ENCODE results near the gene HEBP2.
"Not testable (repeated sequence)": the region's sequence is repeated elsewhere in the genome, so short reads cannot be mapped to it uniquely, and the experiment has no call there.

Gene HEBP2

GRCh38 chr6:138403801-138404665 is at the start of gene HEBP2:
TSS of gene HEBP2 (plus strand) at chr6:138404223. CDS start at chr6:138404496, 273 bp downstream.
- DNase-seq, result peak; percentile 90

DNA sequence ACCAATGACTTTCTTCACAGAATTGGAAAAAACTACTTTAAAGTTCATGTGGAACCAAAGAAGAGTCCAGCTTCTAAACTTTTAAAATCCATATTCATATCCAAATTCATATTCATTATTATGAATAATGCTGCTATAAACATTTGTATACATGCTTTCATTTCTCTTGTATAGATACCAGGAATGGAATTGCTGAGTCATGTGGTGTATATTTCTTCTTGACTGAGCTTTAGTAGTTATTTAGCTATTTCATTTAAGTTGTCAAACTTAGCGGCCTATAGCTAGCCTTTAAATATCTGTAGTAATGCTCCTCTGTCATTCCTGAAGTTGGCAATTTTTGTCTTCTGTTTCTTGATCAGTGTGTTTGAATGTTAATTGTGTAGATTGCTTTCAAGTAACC is 46.1 kb upstream of the HEBP2 start:
- DNase-seq, result no peak

DNA sequence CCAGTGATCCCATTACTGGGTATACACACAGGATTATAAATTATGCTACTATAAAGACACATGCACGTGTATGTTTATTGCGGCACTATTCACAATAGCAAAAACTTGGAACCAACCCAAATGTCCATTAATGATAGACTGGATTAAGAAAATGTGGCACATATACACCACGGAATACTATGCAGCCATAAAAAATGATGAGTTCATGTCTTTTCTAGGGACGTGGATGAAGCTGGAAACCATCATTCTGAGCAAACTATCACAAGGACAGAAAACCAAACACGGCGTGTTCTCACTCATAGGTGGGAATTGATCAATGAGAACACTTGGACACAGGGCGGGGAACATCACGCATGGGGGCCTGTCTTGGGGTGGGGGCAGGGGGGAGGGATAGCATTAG is 35.3 kb upstream of the HEBP2 start:
- not testable (repeated sequence) for DNase-seq

- no peak for DNase-seq
These were observed 33.2 kb upstream of the HEBP2 start for GRCh38 chr6:138370631-138371451.

DNA sequence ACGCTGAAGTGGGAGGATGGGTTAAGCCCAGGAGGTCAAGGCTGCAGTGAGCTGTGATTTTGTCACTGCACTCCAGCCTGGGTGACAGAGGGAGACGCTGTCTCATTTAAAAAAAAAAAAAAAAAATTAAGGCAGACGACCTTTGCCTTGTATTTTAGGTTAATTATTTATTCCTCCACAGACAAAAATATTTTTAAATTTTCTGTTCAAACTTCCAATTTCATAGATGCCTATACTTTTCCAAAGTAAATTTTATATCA is 32.6 kb upstream of the HEBP2 start:
- no peak for DNase-seq

DNA sequence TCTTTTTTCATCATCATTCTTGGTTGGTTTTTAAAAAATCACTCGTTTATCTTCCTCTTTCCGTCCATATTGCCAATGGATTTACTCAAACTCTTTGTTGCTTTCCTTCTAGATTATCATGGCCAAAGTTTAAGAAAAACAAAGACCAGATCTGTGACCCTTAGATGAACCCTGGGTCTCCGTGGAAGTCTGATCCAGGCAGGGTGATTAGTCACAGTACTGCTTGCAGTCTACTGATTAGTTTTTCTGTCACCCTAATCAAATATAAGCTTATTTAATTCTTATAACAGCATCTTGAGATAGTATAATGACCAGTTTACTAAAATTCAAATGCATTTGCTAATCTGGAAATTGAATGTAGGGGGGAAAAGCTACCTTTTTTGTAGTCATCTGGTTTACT is 32.3 kb upstream of the HEBP2 start:
- DNase-seq, result no peak

- no peak for DNase-seq
These were observed 31.1 kb upstream of the HEBP2 start for GRCh38 chr6:138372711-138373463.

- no peak for DNase-seq
These were observed 29.8 kb upstream of the HEBP2 start for GRCh38 chr6:138374230-138374629.

- DNase-seq, result no peak
These were observed 29.2 kb upstream of the HEBP2 start for GRCh38 chr6:138374815-138375214.

GRCh38 chr6:138377042-138377441 is 27.0 kb upstream of the HEBP2 start:
- no peak for DNase-seq

DNA sequence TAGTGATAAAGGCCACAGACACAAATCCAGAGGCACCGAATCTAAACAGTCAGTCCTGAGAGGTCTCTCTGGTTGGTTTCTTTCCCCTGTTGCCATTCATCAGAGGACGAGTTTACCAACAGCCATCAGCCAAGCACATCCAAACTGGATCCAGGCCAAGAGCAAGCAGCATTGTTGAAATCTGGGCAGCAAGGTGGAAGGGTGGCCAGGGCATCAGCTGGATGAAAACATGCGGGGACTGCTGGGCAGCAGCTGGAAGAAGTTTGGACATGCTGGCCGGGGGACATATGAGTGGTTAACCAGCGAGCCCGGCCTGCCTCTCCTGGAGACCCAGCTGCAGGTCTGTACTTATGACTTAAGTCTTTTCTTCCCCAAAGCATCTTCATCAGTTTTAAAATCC is 26.2 kb upstream of the HEBP2 start, which contains the start of gene SMIM28:
Gene SMIM28 (plus strand): TSS at position 62 of the 400 bp plus-strand sequence. CDS start 168 bp downstream, at position 230.
- DNase-seq, result no peak

DNA sequence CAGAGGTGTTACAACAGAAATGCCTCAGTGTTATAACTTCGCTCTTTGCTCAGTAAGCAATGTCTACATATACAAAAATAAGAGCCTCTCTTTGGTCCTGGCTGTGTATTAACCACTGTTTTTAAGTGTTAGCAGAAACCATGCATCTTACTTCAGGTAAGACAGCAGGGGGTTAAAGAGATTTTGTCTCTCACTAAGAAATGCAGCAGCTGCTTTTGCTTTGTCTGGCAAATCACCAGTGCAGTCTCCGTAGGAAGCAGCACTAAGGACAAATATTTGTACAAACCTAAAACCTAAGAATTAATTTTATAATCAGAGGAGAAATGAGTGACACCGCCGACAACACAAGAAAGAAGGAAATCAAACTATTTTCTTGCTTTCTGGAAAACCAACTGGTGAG is 25.6 kb upstream of the HEBP2 start:
- no peak for DNase-seq

GRCh38 chr6:138382498-138383265 is 21.3 kb upstream of the HEBP2 start:
- DNase-seq, result no peak

DNA sequence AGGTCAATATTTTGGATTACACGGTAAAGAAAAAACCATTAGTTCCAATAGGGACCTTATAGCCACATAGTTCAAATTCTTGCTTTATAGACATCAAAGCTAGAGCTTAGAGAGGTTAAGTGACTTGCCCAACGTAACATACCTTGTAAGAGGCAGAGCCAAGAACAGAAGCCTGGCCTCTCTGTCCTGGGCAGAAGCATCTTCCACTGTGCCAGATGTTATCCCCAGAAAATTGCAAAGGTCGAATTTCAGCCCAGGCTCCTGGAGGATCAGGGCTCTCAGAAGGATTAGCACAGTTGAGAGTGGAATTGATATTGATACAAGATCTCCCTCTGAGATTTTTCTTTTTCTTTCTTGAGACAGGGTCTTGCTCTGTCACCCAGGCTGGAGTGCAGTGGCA is 20.2 kb upstream of the HEBP2 start:
- no peak for DNase-seq

- DNase-seq, result no peak
These were observed 17.1 kb upstream of the HEBP2 start for GRCh38 chr6:138386897-138387296.

DNA sequence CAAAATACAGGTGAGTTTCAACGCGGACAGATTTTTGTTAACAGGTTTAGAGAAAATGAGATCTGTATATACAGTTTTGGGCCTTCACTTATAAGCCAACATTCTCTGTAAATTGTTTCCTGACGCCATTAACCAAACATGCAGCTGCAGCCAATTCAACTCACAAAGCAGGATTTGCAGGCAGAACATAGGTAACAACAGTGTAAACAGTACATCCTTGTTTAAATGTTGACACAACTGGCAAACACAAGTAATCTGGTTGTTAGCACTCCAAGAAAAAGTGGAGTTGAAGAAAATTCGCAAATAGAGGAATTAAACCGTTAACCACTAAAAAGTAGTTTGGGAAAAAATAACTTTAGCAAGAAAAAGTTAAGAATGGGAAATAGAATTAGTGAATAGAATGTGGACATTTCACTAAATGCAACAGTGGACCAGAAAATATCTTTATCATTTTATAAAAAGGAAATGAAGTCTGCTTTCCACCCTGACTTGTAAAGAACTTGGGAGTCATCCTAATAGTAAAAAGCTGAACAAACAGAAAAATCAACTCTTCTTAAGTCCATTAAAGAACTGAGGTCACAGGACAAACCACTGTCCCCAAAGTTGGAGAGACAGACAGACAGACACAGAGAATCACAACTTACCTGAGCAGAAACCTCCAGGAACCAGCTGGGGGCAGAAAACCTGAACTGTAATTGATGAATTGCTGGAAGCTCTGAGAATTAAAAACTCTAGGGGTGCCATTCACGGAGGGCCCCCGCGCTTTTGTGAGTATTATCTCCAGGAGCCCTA is 16.2 kb upstream of the HEBP2 start:
- no peak for DNase-seq

DNA sequence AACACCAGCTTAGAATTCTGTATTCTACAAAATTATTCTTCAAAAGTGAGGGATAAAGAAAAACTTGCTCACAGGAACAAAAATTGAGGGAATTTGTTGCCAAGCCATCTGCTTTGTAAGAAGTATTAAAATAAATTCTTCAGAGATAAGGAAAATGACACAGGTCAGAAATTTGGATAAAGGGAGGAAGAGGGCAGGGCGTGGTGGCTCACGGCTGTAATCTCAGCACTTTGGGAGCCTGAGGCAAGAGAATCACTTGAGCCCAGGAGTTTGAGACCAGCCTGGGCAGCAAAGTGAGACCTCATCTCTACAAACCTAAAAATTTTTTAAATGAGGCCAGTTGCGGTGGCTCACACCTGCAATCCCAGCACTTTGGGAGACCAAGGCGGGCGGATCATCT is 14.5 kb upstream of the HEBP2 start:
- no peak for DNase-seq

GRCh38 chr6:138393871-138394783 is 9.9 kb upstream of the HEBP2 start:
- DNase-seq, result no peak

GRCh38 chr6:138396709-138397108 is 7.3 kb upstream of the HEBP2 start:
- DNase-seq, result no peak

Data from left hindlimb (tissue), 1 donor.